ENCODE data around the gene TNFRSF11A.

The TNFRSF11A gene

DNA sequence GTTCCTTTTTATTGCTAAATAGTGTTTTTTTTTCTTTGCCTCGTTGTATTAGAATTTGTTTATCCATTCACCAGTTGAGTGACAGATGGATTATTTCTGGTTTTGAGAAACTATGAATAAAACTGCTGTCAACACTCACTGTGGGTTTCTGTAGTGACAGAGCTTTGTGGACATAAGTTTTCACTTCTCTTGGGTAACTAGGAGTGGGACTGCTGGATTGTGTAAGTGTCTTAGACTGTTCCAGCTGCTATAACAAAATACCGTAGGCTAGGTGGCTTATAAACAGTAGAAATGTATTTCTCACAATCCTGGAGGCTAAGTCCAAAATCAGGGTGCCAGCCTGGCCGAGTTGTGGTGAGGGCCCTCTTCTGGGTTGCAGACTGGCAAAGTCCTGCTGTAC is 71.9 kb downstream of the TNFRSF11A start:
- DNase-seq (ENCODE audit: low spot score) (no peak), ATAC-seq (ENCODE audit: low read depth) (no peak)
- no peak overlapping the region for H3K4me3 ChIP-seq (ENCODE audit: severe bottlenecking)
- TF ChIP-seq, protein P1, sequence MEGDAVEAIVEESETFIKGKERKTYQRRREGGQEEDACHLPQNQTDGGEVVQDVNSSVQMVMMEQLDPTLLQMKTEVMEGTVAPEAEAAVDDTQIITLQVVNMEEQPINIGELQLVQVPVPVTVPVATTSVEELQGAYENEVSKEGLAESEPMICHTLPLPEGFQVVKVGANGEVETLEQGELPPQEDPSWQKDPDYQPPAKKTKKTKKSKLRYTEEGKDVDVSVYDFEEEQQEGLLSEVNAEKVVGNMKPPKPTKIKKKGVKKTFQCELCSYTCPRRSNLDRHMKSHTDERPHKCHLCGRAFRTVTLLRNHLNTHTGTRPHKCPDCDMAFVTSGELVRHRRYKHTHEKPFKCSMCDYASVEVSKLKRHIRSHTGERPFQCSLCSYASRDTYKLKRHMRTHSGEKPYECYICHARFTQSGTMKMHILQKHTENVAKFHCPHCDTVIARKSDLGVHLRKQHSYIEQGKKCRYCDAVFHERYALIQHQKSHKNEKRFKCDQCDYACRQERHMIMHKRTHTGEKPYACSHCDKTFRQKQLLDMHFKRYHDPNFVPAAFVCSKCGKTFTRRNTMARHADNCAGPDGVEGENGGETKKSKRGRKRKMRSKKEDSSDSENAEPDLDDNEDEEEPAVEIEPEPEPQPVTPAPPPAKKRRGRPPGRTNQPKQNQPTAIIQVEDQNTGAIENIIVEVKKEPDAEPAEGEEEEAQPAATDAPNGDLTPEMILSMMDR (IDR thresholded peaks at IDR 0.05; ENCODE audit: poor library complexity, severe bottlenecking) = no peak
- no peaks in the 10 kb centered on the region for H3K27me3 ChIP-seq (ENCODE audit: insufficient read depth, poor library complexity, severe bottlenecking)
- H3K9me3 ChIP-seq (ENCODE audit: severe bottlenecking) = no peaks in the 10 kb centered on the region
- H3K4me1 ChIP-seq (ENCODE audit: insufficient read depth, poor library complexity, severe bottlenecking) = no peaks in the 10 kb centered on the region
- no peaks in the 10 kb centered on the region for H3K36me3 ChIP-seq (ENCODE audit: low read depth)
- no peak overlapping the region for H3K27ac ChIP-seq (ENCODE audit: poor library complexity, severe bottlenecking)

DNA sequence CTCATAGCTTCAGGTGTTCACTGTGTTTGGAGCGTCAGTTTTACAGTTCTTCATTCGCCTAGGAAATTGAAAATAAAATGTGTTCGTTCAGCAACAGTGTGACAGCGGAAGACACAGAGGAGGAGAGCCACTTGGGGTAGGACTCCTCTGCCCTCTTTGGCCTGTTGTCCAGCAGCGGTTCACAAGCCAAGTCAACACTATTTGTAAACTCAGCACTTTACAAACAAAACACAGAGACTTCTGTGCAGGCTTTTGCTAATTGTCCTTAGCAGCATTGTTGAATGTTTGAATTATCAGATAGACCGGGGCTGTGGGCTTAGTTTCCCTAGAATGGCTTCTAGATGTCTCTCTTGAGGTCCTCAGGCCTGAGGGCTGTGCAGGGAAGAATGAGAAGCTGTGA is 73.2 kb downstream of the TNFRSF11A start:
- Histone ChIP-seq H3K4me3 (ENCODE audit: severe bottlenecking) (no peak overlapping the region), H3K27me3 (ENCODE audit: insufficient read depth, poor library complexity, severe bottlenecking) (no peaks in the 10 kb centered on the region), H3K27ac (ENCODE audit: poor library complexity, severe bottlenecking) (no peak overlapping the region), H3K9me3 (ENCODE audit: severe bottlenecking) (no peaks in the 10 kb centered on the region), H3K36me3 (ENCODE audit: low read depth) (no peaks in the 10 kb centered on the region), H3K4me1 (ENCODE audit: insufficient read depth, poor library complexity, severe bottlenecking) (no peaks in the 10 kb centered on the region)
- ATAC-seq (ENCODE audit: low read depth) (no peak), DNase-seq (ENCODE audit: low spot score) (no peak)
- TF ChIP-seq, protein P1 (IDR thresholded peaks at IDR 0.05; ENCODE audit: poor library complexity, severe bottlenecking) = no peak

DNA sequence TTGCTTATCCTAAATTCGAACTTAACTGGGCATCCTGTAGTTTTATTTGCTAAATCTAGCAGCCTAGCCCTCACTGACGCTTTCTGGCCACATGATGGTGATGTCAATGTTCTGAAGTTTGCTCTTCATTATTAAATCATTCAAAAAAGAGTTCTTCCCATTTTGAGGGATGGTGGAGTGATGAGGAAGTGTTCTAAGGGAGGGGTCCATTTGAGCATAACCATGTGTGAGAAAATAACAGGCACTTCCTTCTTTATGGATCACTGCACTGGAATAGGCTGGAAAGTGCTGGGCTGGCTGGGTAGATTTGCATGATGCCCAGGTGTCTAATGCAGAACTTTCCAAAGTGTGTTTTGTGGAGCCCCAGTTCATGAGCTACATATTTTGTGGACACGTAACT is 74.2 kb downstream of the TNFRSF11A start:
- Histone ChIP-seq H3K4me3 (ENCODE audit: severe bottlenecking) (no peak overlapping the region), H3K4me1 (ENCODE audit: insufficient read depth, poor library complexity, severe bottlenecking) (no peaks in the 10 kb centered on the region), H3K27me3 (ENCODE audit: insufficient read depth, poor library complexity, severe bottlenecking) (no peaks in the 10 kb centered on the region), H3K36me3 (ENCODE audit: low read depth) (no peaks in the 10 kb centered on the region), H3K27ac (ENCODE audit: poor library complexity, severe bottlenecking) (no peak overlapping the region), H3K9me3 (ENCODE audit: severe bottlenecking) (no peaks in the 10 kb centered on the region)
- DNase-seq (ENCODE audit: low spot score) = no peak
- TF ChIP-seq, protein P1 (IDR thresholded peaks at IDR 0.05; ENCODE audit: poor library complexity, severe bottlenecking) = no peak
- ATAC-seq (ENCODE audit: low read depth) = no peak

DNA sequence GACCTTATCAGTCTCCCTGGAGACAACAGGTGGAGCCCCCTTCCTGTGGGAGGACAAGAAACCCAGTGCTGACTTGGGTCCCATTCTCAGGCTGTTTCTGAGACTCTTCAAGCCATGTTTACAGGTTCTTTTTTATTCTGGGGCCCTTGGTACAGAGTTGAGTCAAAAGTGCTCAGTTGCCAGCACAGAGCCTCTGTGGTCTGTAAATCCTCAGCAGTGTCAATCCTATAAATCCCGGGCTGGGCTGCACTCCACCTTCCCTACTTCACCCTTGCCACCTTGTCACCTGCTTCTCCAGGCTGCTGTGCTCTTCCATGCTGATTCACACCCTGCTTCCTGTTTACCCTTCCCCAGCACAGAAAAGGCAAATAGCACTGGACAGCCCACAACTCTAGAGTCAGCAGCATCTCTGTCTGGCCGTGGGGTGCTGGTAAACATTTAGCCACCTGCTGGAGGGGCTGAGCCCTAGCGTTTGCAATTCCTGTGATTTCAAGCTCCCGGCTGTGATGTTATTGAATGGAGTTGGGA is 74.7 kb downstream of the TNFRSF11A start:
- Histone ChIP-seq H3K4me3 (ENCODE audit: severe bottlenecking) (no peak overlapping the region), H3K27ac (ENCODE audit: poor library complexity, severe bottlenecking) (no peak overlapping the region), H3K27me3 (ENCODE audit: insufficient read depth, poor library complexity, severe bottlenecking) (no peaks in the 10 kb centered on the region), H3K36me3 (ENCODE audit: low read depth) (no peaks in the 10 kb centered on the region), H3K9me3 (ENCODE audit: severe bottlenecking) (no peaks in the 10 kb centered on the region), H3K4me1 (ENCODE audit: insufficient read depth, poor library complexity, severe bottlenecking) (no peaks in the 10 kb centered on the region)
- TF ChIP-seq, protein P1 (IDR thresholded peaks at IDR 0.05; ENCODE audit: poor library complexity, severe bottlenecking) = peak; percentile 19
- ATAC-seq (ENCODE audit: low read depth) (peak; percentile 61), DNase-seq (ENCODE audit: low spot score) (no peak)

DNA sequence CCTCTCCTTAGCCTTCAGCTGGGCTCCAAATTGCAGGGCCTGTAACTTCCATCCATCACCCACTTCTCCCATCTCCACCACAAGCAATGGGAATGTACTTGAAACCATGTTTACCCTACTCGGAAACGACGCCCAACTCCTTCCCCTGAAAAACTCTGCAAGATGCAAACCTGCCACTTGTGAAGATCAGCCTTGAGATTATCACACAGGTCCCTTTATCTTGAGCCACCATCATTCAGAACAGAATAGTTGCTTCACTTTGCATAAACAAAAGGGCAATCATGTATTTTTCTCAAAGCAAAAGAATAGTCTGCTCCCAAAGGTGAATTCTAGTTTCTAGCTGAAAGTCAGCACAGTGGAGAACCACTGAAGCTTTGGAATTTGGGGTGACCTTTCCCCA is 75.8 kb downstream of the TNFRSF11A start:
- Histone ChIP-seq H3K4me1 (ENCODE audit: insufficient read depth, poor library complexity, severe bottlenecking) (no peaks in the 10 kb centered on the region), H3K4me3 (ENCODE audit: severe bottlenecking) (no peak overlapping the region), H3K36me3 (ENCODE audit: low read depth) (no peaks in the 10 kb centered on the region), H3K27ac (ENCODE audit: poor library complexity, severe bottlenecking) (no peak overlapping the region), H3K9me3 (ENCODE audit: severe bottlenecking) (no peaks in the 10 kb centered on the region), H3K27me3 (ENCODE audit: insufficient read depth, poor library complexity, severe bottlenecking) (no peaks in the 10 kb centered on the region)
- TF ChIP-seq, protein P1 (IDR thresholded peaks at IDR 0.05; ENCODE audit: poor library complexity, severe bottlenecking) = no peak
- ATAC-seq (ENCODE audit: low read depth) (no peak), DNase-seq (ENCODE audit: low spot score) (no peak)

All from RWPE2 (cell line).